HG03196 (cell line): ENCODE results near the gene ACADL.

ENCODE experiments used
- ATAC-seq: cut with Tn5 transposase; IDR thresholded peaks from one replicate; pipeline ENCODE4 v1.9.1; 2021; ENCODE audit not compliant: unreplicated experiment

Gene ACADL

DNA sequence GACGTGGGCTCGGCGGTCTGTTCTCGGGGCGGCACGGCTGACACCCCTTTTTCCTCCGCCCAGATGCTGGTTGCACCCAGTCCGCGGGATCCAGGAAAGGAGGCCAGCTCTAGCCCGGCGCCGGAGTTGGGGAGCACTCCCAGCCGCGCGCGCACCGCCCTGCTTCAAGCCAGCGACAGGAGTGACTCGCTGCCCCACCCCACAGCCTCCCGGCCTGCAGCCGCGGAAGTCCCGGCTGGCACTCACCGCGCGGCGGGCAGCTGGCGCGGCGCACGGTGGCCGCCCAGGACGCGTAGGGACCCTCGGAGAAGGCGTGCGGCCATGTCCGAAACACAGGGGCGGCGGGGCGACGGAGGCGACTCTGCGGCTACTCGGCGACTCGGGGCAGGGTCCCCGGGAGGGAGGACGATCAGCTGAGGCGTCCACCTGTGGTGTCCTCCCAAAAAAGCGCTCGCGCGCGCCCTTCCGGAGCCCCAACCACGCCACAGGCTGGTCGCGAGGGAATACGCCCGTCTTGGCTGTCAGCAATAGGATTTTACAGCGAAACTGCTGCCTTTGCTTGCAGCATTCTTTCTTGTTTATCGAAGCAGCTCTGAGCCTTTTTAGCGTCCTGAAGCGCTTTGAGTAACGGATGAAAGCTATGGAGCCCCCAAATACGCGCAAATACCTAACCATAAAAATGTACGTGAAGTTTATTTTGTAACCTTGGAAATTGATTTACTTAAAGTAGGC is at the start of gene ACADL:
TSS of gene ACADL (minus strand) at position 507 of the 732 bp plus-strand sequence. CDS start at position 323, 184 bp downstream.
- ATAC-seq, result no peak

DNA sequence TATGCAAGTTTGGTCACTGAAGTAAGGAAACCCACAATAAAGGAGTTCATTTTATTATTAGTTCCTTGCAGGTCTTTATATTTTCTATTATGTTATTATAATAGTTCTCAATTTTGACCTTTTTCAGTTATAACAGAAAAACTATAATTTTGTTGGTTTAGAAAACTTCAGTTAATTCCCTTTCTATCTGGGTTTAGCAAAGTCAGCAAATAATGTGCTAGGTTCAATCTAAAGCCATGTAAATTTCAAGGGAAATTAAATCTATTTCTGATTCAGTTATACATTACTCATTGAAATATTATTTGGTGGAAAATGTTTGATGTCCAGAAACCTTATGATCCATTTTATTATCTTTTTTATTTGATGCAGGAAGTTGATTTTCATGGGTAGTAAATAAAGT is 46.1 kb upstream of the ACADL start:
- no peak for ATAC-seq

DNA sequence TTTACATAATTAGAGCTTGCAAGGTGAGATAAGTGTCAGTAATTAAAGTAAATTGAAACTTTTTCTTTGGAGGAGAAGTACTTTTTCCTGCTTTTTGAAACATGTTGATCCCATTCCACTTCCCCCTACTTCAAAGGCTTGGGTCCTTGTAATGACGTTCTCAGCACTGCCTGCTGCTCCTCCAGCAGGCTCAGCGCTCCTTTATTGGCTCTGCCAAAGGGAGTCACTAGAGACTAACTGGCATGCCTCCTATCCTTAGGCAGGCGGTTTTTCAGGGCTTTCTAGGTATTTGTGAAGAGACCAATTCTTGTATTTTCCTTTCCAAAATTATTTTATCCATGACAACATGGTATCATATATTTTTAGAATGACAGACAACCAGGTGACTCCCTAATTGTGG is 43.9 kb upstream of the ACADL start:
- ATAC-seq, result no peak

DNA sequence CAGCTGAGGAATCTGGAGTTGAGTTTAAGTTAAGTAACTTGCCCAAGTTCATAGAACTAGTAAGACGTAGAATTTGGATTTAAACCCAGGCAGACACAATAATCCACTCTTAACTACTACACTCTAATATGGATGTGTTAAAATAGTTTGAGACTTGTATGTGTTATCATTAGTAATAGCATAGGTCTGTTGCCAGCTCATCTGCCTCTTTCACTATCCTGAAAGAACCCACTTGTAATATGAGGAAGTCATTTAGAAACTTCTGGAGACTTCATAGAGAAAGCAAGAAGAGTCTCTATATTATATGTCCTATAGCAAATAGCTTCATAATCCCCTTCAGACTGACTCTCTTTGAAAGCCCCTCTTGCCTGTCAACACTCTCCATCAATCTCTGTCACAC is 43.0 kb upstream of the ACADL start:
- ATAC-seq, result no peak

DNA sequence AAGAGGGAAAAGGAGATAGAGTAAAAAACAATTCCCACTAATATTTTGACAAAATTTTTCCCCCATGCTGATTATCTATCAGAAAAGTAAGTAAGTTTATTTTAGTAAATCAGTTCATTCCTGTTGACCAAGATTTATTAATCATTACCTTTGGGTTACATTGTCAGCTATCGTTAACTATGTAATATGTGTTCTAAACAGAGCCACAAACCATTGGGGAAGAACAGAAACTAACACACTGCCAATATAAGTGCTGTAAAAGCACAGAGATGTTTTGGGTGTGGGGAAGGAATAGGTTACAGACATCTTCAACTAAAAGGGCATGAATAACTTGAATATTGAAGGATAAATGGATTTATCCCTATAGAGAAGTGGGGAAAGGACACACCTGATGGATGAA is 42.5 kb upstream of the ACADL start:
- no peak for ATAC-seq

DNA sequence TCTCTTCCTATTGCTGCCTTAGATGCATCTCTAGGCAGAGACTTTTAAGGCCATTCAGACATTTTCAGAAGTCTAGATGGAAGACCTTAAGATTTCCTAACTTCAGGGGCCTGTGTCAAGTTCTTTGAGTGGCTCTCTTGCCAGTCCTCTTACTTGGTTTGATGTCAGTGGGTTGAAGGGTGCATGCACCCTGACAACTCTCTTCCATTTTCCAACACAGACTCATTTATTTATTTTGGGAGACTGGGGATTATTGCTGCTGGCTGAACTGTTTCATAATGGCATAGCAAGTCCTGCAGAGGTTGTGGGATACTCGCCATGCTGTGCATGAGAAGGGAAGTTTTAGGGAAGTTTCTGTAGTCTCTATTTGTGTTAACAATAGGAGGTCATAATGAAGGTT is 39.0 kb upstream of the ACADL start:
- no peak for ATAC-seq

DNA sequence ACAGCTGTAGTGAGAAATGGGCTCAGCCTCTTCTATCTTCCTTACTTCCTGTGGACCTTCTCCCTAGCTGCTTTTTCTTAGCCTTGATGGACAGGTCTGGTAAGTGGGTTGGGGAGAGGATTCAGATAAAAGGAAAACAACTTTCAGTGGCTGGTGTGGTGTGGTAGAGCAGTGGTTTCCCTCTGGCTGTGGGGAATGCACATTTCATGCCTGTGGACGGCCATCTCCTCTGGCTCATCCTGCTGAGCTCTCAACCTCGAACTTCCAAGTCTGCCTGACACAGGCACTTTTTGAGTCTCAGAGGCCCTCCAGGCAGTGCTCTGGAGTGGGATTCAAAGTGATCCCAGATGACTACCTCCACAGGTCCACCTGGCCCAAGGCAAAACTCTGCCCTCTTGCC is 38.6 kb upstream of the ACADL start:
- ATAC-seq, result no peak

DNA sequence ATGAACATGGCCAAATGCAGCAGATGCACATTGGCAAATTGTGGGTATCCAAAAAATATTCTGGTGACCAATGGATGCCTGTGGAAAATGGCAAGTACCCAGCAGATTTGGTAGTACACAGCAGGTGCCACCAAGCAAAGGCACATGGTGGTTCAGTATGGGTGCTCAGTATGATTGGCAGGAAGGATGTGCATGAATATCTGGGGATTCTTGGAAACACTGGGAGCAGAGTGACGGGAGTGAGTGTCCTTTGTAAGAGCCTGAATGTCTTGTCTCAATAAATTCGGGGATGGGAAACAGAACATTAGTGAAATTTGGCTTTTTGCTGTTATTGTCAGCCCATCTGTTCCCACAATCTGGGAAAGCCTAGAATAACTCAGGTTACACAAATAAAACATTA is 36.8 kb upstream of the ACADL start:
- no peak for ATAC-seq

DNA sequence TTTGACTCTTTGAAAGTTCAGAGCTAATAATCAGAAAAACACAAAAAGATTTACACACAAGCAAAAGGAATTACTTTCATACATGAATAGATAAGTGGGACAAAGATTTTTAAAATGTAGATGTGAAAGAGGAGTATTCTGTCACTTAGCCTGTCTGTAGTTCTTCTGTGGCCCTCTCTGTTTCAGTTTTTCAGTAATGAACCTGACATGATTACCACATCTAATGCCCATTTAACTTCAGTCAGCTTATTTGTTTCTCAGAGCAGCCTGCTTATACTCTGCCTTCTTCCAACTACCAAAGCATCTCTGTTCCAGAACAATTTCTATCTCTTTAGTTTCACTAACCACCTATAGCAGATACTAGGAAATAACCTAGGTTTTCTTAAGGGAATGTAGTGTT is 34.4 kb upstream of the ACADL start:
- ATAC-seq, result no peak

DNA sequence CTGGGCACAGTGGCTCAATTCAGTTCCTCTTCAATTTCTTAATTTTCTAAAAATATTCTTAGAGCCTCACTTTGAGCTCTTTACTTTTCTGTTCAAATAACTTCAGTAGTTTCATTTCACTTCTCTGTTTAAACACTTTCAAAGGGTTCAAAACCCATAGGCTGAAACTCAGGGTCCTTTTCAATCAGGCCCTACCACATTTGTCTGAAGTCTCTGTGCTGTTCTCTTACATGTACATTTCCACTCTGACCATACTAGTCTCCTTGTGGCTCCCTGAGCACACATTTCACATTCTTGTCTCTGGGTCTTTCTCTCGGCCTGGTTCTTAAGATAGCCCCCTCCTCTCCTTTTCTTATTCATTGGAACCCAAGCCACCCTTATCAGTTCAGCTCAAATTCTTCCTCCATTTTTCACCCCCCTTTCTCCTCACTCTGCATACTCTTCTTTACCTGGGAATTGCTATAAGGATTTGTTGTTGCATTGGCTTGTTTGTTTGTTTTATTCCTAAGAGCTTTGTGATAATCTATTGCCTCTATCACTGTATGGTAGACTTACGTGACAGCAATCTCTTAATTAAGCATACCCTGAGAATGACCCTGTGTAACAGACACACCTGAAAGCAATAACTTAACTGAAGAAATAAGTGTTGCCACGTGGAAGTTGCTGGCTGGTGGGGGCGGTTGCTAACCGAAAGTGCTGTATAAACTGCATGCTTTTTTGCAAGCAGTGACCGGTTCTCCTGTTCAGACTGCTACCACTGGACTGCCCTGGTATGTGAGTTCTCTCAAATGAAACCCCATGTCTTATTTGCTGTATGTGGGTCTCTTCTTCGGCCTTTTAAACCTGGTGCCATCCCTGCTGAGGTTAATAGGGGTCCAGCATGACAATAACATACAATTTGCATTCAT is 27.7 kb upstream of the ACADL start:
- ATAC-seq, result no peak

DNA sequence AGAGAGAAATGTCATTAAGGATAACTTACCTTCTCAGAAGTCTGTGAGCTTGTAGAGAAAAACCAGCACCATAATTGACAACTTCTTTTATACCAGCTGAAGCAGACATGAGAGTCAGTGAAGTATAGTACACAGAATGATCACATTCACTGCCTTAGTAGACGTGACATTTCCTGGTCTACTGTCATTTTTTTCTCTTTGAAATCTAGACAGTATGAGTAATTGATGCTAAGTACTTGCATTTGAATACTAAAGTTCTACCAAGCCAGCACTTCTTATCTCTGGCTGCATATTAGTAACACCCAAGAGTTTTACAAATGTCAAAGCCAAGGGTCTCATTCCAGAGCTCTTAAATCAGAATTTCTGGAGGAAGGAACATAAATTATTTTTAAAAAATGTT is 25.4 kb upstream of the ACADL start:
- no peak for ATAC-seq

DNA sequence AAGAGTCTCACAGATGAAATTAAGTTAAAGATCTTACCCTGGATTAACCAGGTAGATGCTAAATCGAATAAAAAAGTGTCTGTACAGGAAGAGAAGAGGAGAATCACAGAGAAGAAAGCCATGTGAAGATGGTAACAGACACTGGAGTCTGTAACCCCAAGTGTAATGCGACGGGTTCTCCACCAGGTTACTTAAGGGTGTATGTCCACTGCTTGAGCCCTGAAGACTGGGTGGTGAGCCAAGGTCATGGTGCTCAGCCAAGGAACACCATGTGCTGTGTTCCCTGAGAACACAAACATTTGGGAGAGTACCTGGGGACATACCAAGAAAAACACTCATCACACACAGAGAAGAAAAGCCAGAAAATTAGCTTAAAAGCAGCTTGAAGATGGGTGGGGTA is 8.2 kb upstream of the ACADL start:
- no peak for ATAC-seq

DNA sequence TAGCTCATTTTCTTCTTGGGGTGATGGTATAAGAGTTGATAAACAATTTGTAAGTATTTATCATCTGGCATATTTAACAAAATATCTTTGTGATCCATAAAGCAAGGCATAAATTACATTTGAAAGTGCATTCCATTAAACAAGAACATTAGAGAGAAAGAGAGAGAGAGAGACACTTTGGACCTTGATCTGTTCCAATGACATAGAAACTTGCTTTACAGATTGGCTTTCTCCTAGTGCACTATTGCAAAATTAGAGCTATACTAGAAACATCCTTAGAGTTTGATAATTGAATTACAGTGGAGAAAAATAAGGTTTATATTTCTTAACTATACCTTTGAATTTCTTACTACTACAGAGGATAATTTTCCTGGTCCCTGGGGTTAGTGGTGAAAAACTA is 5.7 kb upstream of the ACADL start:
- ATAC-seq, result no peak

DNA sequence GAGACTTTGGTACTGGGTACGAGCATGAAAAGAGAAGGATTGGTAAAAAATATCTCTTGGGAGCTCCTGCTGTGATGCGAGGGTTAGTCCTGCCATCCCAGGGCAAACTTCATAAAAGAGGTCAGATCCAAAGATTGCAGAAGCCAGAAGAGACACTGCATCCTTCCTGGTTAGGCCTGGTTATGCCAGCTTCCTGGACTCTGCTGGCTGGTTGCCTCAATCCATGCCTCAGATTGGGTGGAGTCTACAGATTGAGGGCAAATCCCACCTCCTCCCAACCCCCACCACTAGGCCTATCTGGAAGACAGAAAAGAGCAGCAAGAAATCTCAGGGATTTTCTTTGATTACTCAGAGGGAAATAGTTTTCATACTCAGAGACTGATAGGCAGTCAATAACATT is 5.3 kb upstream of the ACADL start:
- no peak for ATAC-seq

DNA sequence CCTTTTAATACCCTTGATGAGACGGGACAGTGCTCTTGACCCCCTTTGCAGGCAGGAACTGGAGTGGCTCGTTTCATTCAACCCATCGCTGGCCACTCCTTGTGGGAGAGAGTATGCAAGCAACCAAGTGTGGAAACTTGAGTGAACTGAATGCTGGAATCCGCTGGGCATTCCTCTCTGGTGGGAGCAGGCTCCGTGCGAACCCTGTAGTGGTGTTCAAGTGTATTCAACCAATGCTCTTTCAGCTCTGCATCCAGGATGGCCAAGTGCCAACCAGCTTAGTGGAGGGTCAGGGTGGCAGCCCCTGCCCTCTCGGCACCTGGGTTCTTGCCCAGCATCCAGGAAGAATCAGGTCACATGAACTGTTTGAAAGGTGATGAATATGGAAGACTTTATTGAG is 3.3 kb upstream of the ACADL start:
- ATAC-seq, result no peak

DNA sequence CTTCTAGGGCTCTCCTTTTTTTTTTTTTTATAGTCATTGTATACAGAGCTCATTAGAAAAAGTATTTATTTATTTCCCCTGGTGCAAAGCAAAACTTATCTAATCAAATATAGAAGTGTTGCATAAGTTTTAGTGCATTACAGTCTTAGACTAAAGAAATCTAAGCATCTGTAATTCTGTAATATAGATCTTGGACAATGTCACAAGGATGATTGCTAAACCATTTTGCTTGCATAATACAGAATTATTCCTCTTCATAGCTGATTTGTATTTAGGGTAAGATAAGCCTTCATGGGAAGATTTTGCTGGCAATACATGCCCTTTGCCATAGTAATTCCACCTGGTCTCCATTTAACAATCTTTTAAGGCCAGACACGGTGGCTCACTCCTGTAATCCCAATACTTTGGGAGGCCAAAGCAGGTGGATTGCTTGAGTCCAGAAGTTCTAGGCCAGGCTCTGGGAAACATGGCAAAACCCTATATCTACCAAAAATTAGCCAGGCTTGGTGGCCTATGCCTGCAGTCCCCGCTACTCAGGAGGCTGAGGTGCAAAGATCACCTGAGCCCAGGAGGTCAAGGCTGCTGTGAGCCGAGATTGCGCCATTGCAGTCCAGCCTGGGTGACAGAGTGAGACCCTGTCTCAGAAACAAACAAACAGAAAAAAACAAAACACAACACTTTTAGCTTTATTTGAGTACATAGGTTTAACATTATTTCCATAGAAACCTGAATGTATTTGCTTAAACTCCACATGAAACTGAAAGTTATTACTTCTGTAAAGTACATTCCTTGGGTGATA is 2.2 kb upstream of the ACADL start:
- no peak for ATAC-seq

DNA sequence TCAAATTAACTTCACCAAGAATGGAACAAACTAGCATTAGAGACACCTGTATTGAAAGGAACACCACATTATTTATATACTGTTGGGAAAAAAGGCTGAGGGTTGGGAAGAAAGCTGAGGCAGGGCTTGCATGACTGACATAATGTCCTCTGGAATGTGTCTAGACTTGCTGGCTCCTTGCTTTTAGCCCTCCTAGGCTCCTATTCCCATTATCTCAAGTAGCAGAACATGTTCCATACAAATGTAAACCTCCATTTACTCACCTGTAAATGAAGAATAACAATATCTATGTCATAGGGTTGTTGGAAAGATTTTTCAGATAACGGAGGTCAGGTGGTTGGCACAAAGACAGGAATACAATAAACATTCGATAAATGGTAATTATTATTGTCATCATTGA is 976 bp upstream of the ACADL start:
- no peak for ATAC-seq

DNA sequence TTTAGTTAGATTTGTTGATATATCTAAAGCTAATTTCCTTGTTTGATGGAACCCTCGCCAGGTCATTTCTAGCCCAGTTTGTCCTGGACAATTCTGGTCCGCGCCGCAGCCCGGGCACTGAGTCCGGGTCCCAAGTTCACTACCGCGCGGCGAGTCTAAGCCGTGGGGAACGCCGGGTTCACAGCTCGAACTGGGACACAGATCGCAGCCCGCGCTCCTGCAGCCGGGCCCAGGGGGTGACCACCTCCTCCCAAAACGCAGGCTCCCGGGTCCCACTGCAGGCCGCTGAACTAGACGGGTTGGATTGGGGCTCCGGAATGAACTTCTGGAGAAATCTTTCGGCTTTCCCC is 681 bp downstream of the ACADL start:
- no peak for ATAC-seq

DNA sequence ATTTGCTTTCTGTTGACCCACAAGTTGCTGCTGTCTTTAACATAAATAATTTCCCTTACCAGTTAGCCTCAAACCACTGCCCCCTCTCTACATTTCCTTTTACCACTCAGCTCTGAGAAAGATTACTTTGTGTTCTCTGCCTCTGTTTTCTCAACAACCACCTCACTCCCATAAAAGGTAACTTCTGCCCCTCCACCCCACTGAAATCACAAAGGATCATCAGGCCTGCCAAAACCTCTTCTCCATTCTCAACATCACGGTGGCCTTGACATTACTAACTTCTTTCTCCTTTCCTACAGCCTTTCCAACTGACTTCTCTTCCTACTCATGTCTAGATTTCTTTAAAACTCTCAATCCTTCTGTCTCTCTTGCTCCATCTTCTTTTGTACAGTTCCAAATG is 10.1 kb downstream of the ACADL start:
- no peak for ATAC-seq

DNA sequence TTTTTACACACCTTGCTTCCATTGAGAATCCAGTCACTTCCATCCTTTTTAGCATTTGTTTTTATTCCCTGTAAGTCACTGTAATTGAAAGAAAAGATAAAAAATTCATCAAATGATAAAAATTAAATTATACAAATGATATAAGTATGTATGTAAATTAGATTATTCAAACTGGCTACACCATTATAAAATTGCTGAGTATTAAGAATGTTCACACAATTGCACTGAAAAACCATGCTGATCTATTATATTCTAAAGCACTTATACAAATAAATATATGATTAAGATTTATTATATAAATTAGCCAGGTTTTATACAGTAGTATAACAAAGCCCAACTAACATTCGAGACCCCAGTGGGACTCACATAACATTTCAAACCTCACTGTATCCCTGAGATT is 15.1 kb downstream of the ACADL start:
- ATAC-seq, result no peak

DNA sequence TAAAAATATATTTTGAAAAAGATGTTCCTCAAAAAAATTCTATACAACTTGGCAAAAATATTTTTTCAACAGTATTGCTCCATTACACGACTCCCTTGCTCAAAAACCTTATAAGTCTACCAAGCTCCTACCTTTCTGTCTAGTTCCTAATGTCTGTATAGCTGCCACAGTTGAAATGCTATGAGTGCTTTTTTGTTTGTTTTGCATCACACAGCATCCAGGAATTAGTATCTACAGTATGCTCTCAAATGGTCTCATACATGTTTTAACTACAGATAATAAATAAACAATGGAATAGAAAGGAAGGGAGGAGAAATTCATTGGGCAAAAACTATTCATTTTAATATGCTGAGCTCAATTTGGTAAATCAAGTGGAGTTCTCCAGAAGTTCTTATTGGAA is 17.3 kb downstream of the ACADL start:
- ATAC-seq, result no peak

DNA sequence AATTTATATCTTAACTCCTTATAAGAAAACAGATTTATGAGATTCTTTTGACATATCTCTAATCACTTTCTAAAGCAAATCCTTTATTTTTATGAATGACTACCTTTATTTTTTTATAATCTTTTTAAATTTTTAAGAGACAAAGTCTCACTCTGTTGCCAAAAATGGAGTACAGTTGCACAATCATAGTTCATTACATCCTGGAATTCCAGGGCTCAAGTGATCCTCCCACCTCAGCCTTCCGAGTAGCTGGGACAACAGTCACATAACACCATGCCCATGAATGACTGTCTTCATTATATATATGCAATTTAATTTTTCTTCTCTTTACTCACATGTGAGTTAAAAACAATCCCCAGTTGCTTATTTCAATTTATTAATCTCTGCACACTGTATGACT is 21.7 kb downstream of the ACADL start:
- ATAC-seq, result no peak
